H9 (cell line): Measurements from ENCODE around the gene PRCD. TPM values are rescaled to one million over a fixed set of nuclear protein-coding genes. Genes with fewer than 3 reads are reported as not detected.
"Not testable (repeated sequence)": the region's sequence is repeated elsewhere in the genome, so short reads cannot be mapped to it uniquely, and the experiment has no call there.

Experiments used
- DNase-seq: peaks from one replicate; pipeline ENCODE4 v3.0.0-alpha.2; 2017
- H2AFZ ChIP-seq: one replicate; pipeline ENCODE4 v1.6.1; 2013; ENCODE audit warnings: mild to moderate bottlenecking, low read length, control low read depth, moderate library complexity
- H2AK5ac ChIP-seq: 2 replicates; pipeline ENCODE4 v1.6.1; 2013; ENCODE audit warnings: low read length, control low read depth, mixed read lengths; ENCODE audit not compliant: insufficient read length
- H2BK120ac ChIP-seq: one replicate; pipeline ENCODE4 v1.6.1; 2013; ENCODE audit warnings: low read depth, mild to moderate bottlenecking, low read length, control low read depth, inconsistent platforms; ENCODE audit not compliant: poor library complexity, severe bottlenecking
- H2BK12ac ChIP-seq: 2 replicates; pipeline ENCODE4 v1.6.1; 2013; ENCODE audit warnings: low read length, control low read depth, mixed read lengths, low read depth; ENCODE audit not compliant: insufficient read length
- H2BK15ac ChIP-seq: 2 replicates; pipeline ENCODE4 v1.6.1; 2013; ENCODE audit warnings: low read depth, low read length, control low read depth
- H2BK20ac ChIP-seq: one replicate; pipeline ENCODE4 v1.6.1; 2013; ENCODE audit warnings: low read depth, mild to moderate bottlenecking, low read length, control low read depth, inconsistent platforms; ENCODE audit not compliant: poor library complexity, severe bottlenecking
- H2BK5ac ChIP-seq: 2 replicates; pipeline ENCODE4 v1.6.1; 2013; ENCODE audit warnings: low read length, control low read depth, mixed read lengths; ENCODE audit not compliant: insufficient read length
- H3K14ac ChIP-seq: 2 replicates; pipeline ENCODE4 v1.6.1; 2013; ENCODE audit warnings: low read length, control low read depth; ENCODE audit not compliant: insufficient read depth
- H3K18ac ChIP-seq: 2 replicates; pipeline ENCODE4 v1.6.1; 2013; ENCODE audit warnings: low read depth, mild to moderate bottlenecking, mixed read lengths, low read length, control low read depth; ENCODE audit not compliant: insufficient read length
- H3K23ac ChIP-seq: 2 replicates; pipeline ENCODE4 v1.6.1; 2013; ENCODE audit warnings: low read length, control low read depth, mixed read lengths, low read depth; ENCODE audit not compliant: insufficient read length
- H3K23me2 ChIP-seq: 2 replicates; pipeline ENCODE4 v1.6.1; 2013; ENCODE audit warnings: low read depth, mild to moderate bottlenecking, mixed read lengths, low read length, control low read depth; ENCODE audit not compliant: insufficient read length, poor library complexity, severe bottlenecking
- H3K27ac ChIP-seq: 2 replicates; pipeline ENCODE4 v1.5.1; 2013; ENCODE audit warnings: low read length, control low read depth, mixed read lengths, low read depth; ENCODE audit not compliant: insufficient read length
- H3K27me3 ChIP-seq: 2 replicates; pipeline ENCODE4 v1.6.1; 2013; ENCODE audit warnings: low read length, control low read depth, inconsistent platforms; ENCODE audit not compliant: insufficient read depth
- H3K4ac ChIP-seq: 2 replicates; pipeline ENCODE4 v1.6.1; 2013; ENCODE audit warnings: low read depth, mild to moderate bottlenecking, control low read depth, inconsistent platforms, low read length, moderate library complexity
- H3K4me1 ChIP-seq: 2 replicates; pipeline ENCODE4 v1.6.1; 2013; ENCODE audit warnings: low read length, control low read depth, inconsistent platforms; ENCODE audit not compliant: insufficient read depth
- H3K4me2 ChIP-seq: 2 replicates; pipeline ENCODE4 v1.6.1; 2013; ENCODE audit warnings: low read length, control low read depth, mixed read lengths; ENCODE audit not compliant: insufficient read length, insufficient read depth
- H3K56ac ChIP-seq: 2 replicates; pipeline ENCODE4 v1.6.1; 2013; ENCODE audit warnings: low read depth, mild to moderate bottlenecking, mixed read lengths, low read length, control low read depth; ENCODE audit not compliant: insufficient read length
- H3K79me1 ChIP-seq: 2 replicates; pipeline ENCODE4 v1.6.1; 2013; ENCODE audit warnings: low read depth, mild to moderate bottlenecking, moderate library complexity, low read length, control low read depth, inconsistent platforms; ENCODE audit not compliant: insufficient read depth, poor library complexity, severe bottlenecking
- H3K79me2 ChIP-seq: 2 replicates; pipeline ENCODE4 v1.6.1; 2013; ENCODE audit warnings: low read length, control low read depth, inconsistent platforms; ENCODE audit not compliant: insufficient read depth
- H3K9ac ChIP-seq: 2 replicates; pipeline ENCODE4 v1.6.1; 2013; ENCODE audit warnings: low read length, control low read depth, mixed read lengths; ENCODE audit not compliant: insufficient read length; ENCODE audit errors: extremely low read depth
- H3K9me3 ChIP-seq: one replicate; pipeline ENCODE4 v1.6.1; 2013; ENCODE audit warnings: low read depth, low read length, inconsistent platforms; ENCODE audit not compliant: control insufficient read depth
- H3T11ph ChIP-seq: one replicate; pipeline ENCODE4 v1.6.1; 2013; ENCODE audit warnings: mild to moderate bottlenecking, low read length, control low read depth, inconsistent platforms
- H4K20me1 ChIP-seq: one replicate; pipeline ENCODE4 v1.6.1; 2013; ENCODE audit not compliant: control insufficient read depth, insufficient read length, insufficient read depth
- H4K5ac ChIP-seq: 2 replicates; pipeline ENCODE4 v1.6.1; 2013; ENCODE audit warnings: low read depth, mild to moderate bottlenecking, mixed read lengths, low read length, control low read depth; ENCODE audit not compliant: insufficient read length
- H4K8ac ChIP-seq: replicated peaks from 2 replicates; pipeline ENCODE4 v1.6.1; 2013; ENCODE audit warnings: low read length, control low read depth, mixed read lengths, low read depth; ENCODE audit not compliant: insufficient read length
- H4K91ac ChIP-seq: 2 replicates; pipeline ENCODE4 v1.6.1; 2013; ENCODE audit warnings: low read depth, mild to moderate bottlenecking, moderate library complexity, mixed read lengths, low read length, control low read depth; ENCODE audit not compliant: insufficient read length
- H3K27ac Mint-ChIP-seq, 3 experiments: 2 replicates in 2 of 3; 3 replicates in 1 of 3; pipeline ENCODE4 v1.8.0; 2020 to 2021; ENCODE audit warnings: mixed read lengths in 3 of 3, mild to moderate bottlenecking in 1 of 3, moderate library complexity in 1 of 3
- H3K27me3 Mint-ChIP-seq: 2 replicates; pipeline ENCODE4 v1.8.0; 2021; ENCODE audit warnings: low read depth, mild to moderate bottlenecking, moderate library complexity, mixed read lengths
- H3K36me3 Mint-ChIP-seq, 3 experiments: 2 replicates in 2 of 3; 3 replicates in 1 of 3; pipeline ENCODE4 v1.8.0; 2020 to 2021; ENCODE audit warnings: low read depth in 3 of 3, mixed read lengths in 3 of 3; ENCODE audit not compliant: insufficient read depth in 1 of 3
- H3K4me1 Mint-ChIP-seq, 2 experiments: 2 replicates each; pipeline ENCODE4 v1.8.0; 2020; ENCODE audit warnings: mixed read lengths in 2 of 2
- H3K4me3 Mint-ChIP-seq, 2 experiments: 2 replicates in 1 of 2; 3 replicates in 1 of 2; pipeline ENCODE4 v1.8.0; 2020 to 2021; ENCODE audit warnings: mild to moderate bottlenecking in 2 of 2, mixed read lengths in 2 of 2, moderate library complexity in 1 of 2
- H3K9me3 Mint-ChIP-seq, 2 experiments: 2 replicates in 1 of 2; 3 replicates in 1 of 2; pipeline ENCODE4 v1.8.0; 2020; ENCODE audit warnings: mild to moderate bottlenecking in 2 of 2, mixed read lengths in 2 of 2, moderate library complexity in 1 of 2
- WGBS: extraction: QIAGEN DNeasy Blood & Tissue Kit; methylation state at CpG from one replicate; pipeline ENCODE4 v1.1.7; 2013; ENCODE audit warnings: missing lambda C conversion rate, low lambda C conversion rate, mixed read lengths; ENCODE audit not compliant: insufficient read length; ENCODE audit errors: extremely low coverage; 5-methylcytosine and 5-hydroxymethylcytosine counted together
- total RNA-seq: library from RNA; stranded (reverse); gene quantifications from 2 replicates; pipeline ENCODE4 v1.2.1, GENCODE V29; 2021

Gene PRCD
- total RNA-seq, 1 experiment from 2014 or later = 0.46 TPM

- not testable (repeated sequence) for H2AK5ac ChIP-seq, H2BK120ac ChIP-seq, H3K27me3 ChIP-seq, H2BK5ac ChIP-seq, H3K9me3 Mint-ChIP-seq, H4K91ac ChIP-seq, H2AFZ ChIP-seq, H3K18ac ChIP-seq, H4K20me1 ChIP-seq, H3T11ph ChIP-seq, H3K4me2 ChIP-seq, H3K4ac ChIP-seq, H3K36me3 Mint-ChIP-seq, H3K79me1 ChIP-seq, H3K4me1 ChIP-seq, H4K8ac ChIP-seq, H3K23ac ChIP-seq, DNase-seq, H2BK20ac ChIP-seq, H3K23me2 ChIP-seq, H3K27ac ChIP-seq, H3K9ac ChIP-seq, H2BK12ac ChIP-seq, H2BK15ac ChIP-seq, H3K27ac Mint-ChIP-seq, H3K9me3 ChIP-seq, H3K14ac ChIP-seq, H3K79me2 ChIP-seq, H3K56ac ChIP-seq, H3K4me3 Mint-ChIP-seq, H4K5ac ChIP-seq
- no CpG with 5 or more reads among the region's 9 CpGs for WGBS
- peaks cover 29% of the 10 kb centered on the region for H3K27me3 Mint-ChIP-seq
- peaks cover 22 to 45% of the 10 kb centered on the region in 2 experiments for H3K4me1 Mint-ChIP-seq
Observed at GRCh38 chr17:76527016-76527415, 12.8 kb upstream of the PRCD start.
